Measurements from ENCODE around the gene LLGL2. TPM values are rescaled to one million over a fixed set of nuclear protein-coding genes. Genes with fewer than 3 reads are reported as not detected.

LLGL2 gene
- total RNA-seq, 6 experiments from 2014 or later: 0.14 to 0.55 (median 0.46) TPM

- DNase-seq: peak; percentile 85
- peak within 1 kb of the TSS; percentile 40; the same call in 1 of the 2 replicates for H3K27ac Mint-ChIP-seq
- H3K4me1 Mint-ChIP-seq (ENCODE audit: low read depth): peaks cover 38% of the 10 kb centered on the region
- H3K36me3 Mint-ChIP-seq (ENCODE audit: low read depth): peaks cover 13% of the 10 kb centered on the region
- peaks cover 1% of the 10 kb centered on the region; the same call in 1 of the 2 replicates for H3K27me3 Mint-ChIP-seq (ENCODE audit: insufficient read depth)
- TF ChIP-seq, protein P1, sequence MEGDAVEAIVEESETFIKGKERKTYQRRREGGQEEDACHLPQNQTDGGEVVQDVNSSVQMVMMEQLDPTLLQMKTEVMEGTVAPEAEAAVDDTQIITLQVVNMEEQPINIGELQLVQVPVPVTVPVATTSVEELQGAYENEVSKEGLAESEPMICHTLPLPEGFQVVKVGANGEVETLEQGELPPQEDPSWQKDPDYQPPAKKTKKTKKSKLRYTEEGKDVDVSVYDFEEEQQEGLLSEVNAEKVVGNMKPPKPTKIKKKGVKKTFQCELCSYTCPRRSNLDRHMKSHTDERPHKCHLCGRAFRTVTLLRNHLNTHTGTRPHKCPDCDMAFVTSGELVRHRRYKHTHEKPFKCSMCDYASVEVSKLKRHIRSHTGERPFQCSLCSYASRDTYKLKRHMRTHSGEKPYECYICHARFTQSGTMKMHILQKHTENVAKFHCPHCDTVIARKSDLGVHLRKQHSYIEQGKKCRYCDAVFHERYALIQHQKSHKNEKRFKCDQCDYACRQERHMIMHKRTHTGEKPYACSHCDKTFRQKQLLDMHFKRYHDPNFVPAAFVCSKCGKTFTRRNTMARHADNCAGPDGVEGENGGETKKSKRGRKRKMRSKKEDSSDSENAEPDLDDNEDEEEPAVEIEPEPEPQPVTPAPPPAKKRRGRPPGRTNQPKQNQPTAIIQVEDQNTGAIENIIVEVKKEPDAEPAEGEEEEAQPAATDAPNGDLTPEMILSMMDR (IDR thresholded peaks at IDR 0.05): peak; percentile 99
- no peaks in the 10 kb centered on the region for H3K9me3 Mint-ChIP-seq
- peak within 1 kb of the TSS; percentile 86 for H3K4me3 Mint-ChIP-seq
Observed at GRCh38 chr17:75515496-75516254, 9.8 kb upstream of the LLGL2 start, which contains the start of gene CASKIN2. Gene CASKIN2 (minus strand): TSS chr17:75515537. CDS start chr17:75513804, 1,733 bp downstream.

GRCh38 chr17:75516255-75516618 lies 9.3 kb upstream of the LLGL2 start, which contains the start of gene TSEN54:
Gene TSEN54 (plus strand): TSS chr17:75516528. CDS start chr17:75516561, 33 bp downstream.
- Mint-ChIP-seq H3K36me3 (ENCODE audit: low read depth) (peaks cover 13% of the 10 kb centered on the region), H3K9me3 (no peaks in the 10 kb centered on the region), H3K4me3 (peak within 1 kb of the TSS; percentile 88)

DNA sequence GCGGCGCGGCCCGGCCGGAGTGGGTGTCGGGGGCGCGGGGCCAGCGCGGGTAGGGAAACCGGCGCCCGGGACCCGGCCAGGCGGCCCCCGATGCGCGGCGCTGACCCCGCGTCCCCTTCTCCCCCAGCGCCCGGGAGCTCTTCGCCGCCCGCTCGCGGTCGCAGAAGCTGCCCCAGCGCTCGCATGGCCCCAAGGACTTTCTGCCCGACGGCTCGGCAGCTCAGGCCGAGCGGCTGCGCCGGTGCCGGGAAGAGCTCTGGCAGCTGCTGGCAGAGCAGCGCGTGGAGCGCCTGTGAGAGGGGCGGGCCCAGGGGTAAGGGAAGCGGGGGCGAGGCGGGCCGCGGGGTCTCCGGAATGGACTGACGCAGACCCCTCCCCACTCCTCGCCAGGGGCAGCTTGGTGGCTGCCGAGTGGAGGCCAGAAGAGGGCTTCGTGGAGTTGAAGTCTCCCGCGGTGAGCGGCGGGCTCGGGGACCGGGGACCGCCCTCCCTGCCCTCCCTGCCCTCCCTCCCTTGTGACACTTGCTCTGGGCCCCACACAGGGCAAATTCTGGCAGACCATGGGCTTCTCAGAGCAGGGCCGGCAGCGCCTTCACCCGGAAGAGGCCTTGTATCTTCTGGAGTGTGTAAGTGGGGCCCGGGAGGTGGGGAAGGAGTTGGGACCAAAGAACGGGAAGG lies 8.7 kb upstream of the LLGL2 start:
- TF ChIP-seq, protein P1 (IDR thresholded peaks at IDR 0.05): no peak
- DNase-seq: no peak
- Mint-ChIP-seq H3K27me3 (ENCODE audit: insufficient read depth) (peaks cover 1% of the 10 kb centered on the region; the same call in 1 of the 2 replicates), H3K4me1 (ENCODE audit: low read depth) (peaks cover 37% of the 10 kb centered on the region), H3K27ac (no peak overlapping the region), H3K4me3 (peak overlapping the region; percentile 88), H3K9me3 (no peaks in the 10 kb centered on the region), H3K36me3 (ENCODE audit: low read depth) (peaks cover 13% of the 10 kb centered on the region)

More at GRCh38 chr17:75516255-75516618, 9.3 kb upstream of the LLGL2 start, which contains the start of gene TSEN54:
- TF ChIP-seq, protein P1 (IDR thresholded peaks at IDR 0.05): no peak
- H3K4me1 Mint-ChIP-seq (ENCODE audit: low read depth): peaks cover 38% of the 10 kb centered on the region
- H3K27ac Mint-ChIP-seq: no peak within 1 kb of the TSS
- H3K27me3 Mint-ChIP-seq (ENCODE audit: insufficient read depth): peaks cover 1% of the 10 kb centered on the region; the same call in 1 of the 2 replicates
- DNase-seq: peak; percentile 84

GRCh38 chr17:75517297-75517865 lies 8.1 kb upstream of the LLGL2 start:
- H3K9me3 Mint-ChIP-seq: no peaks in the 10 kb centered on the region
- peak overlapping the region; percentile 88 for H3K4me3 Mint-ChIP-seq
- no peak for DNase-seq
- TF ChIP-seq, protein P1 (IDR thresholded peaks at IDR 0.05): peak; percentile 18; the same call in 1 of the 2 replicates
- peaks cover 13% of the 10 kb centered on the region for H3K36me3 Mint-ChIP-seq (ENCODE audit: low read depth)
- H3K27ac Mint-ChIP-seq: no peak overlapping the region
- H3K4me1 Mint-ChIP-seq (ENCODE audit: low read depth): peaks cover 31% of the 10 kb centered on the region
- H3K27me3 Mint-ChIP-seq (ENCODE audit: insufficient read depth): peaks cover 1% of the 10 kb centered on the region; the same call in 1 of the 2 replicates

DNA sequence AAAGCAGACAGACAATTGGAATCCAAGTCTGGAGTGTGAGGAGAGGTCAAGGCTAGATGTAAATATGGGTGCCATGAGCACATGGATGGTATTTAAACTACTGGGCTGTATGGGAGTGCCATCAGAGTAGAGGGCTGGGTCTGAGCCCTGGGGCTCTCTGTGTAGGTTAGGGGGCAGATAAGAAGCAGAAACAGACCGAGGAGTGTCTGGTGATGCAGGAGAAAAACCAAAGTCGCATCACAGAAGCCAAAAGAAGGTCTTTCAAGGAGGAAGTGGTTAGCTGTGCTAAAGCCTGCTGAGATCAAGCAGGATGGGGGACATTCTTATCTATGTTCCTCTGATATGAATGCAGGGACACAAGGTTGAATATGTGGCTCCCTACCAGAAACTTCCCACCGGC lies 7.3 kb upstream of the LLGL2 start:
- peaks cover 13% of the 10 kb centered on the region for H3K36me3 Mint-ChIP-seq (ENCODE audit: low read depth)

More for the DNA sequence above, 7.3 kb upstream of the LLGL2 start:
- TF ChIP-seq, protein P1 (IDR thresholded peaks at IDR 0.05): no peak
- H3K4me3 Mint-ChIP-seq: no peak overlapping the region
- H3K27me3 Mint-ChIP-seq (ENCODE audit: insufficient read depth): peaks cover 1% of the 10 kb centered on the region; the same call in 1 of the 2 replicates
- no peak overlapping the region for H3K27ac Mint-ChIP-seq
- no peaks in the 10 kb centered on the region for H3K9me3 Mint-ChIP-seq
- peaks cover 23% of the 10 kb centered on the region for H3K4me1 Mint-ChIP-seq (ENCODE audit: low read depth)
- no peak for DNase-seq

Measured in HFFc6 (cell line).